K562 (cell line): ENCODE results near the gene SLC22A12. TPM values are rescaled to one million over a fixed set of nuclear protein-coding genes. Genes with fewer than 3 reads are reported as not detected.

Experiments used
- ATAC-seq: fragments of 200-7000 bp; cut with Tn5 transposase; 3 replicates; pipeline ENCODE4 v1.9.1; 2020; ENCODE audit warnings: moderate library complexity
- BruUV-seq: library from RNA; stranded (reverse); fragments of 400-500 nt; replicated peaks from 2 replicates; lab custom pipeline; 2021; lab: Mats Ljungman, UMichigan
- CTCF ChIA-PET: fragments of 300-600 bp; formaldehyde crosslinking; extraction: SDS; loops from one replicate; lab custom pipeline; 2021; ENCODE audit warnings: low intra/inter-chr PET ratio; lab: Yijun Ruan, JAX
- POLR2A ChIA-PET: fragments of 300-600, 350-650 bp; sonication (Branson Sonifier 250); formaldehyde crosslinking; extraction: SDS; loops from one replicate; lab custom pipeline; 2021; ENCODE audit warnings: antibody characterized with exemption, inconsistent platforms; lab: Yijun Ruan, JAX
- DNase-seq, 4 experiments: peaks; one replicate each; pipeline versions ENCODE4 v3.0.0 to v3.0.0-alpha.2; 2011 to 2018; ENCODE audit warnings: low spot score in 3 of 4, mixed read lengths in 3 of 4; ENCODE audit errors: extremely low read depth in 1 of 4
- FAIRE-seq: peaks from 2 replicates; lab custom pipeline; 2011; peaks lifted over from hg19 to GRCh38; lab: Jason Lieb, UNC
- H2AFZ ChIP-seq: 2 replicates; pipeline ENCODE4 v1.6.0; 2011; ENCODE audit warnings: low read depth, low read length, control low read depth, inconsistent platforms
- H3K27ac ChIP-seq: fragments of 200-600 bp; 3 replicates; pipeline ENCODE4 v1.8.0; 2011; ENCODE audit warnings: low read depth, mild to moderate bottlenecking, control low read depth, inconsistent platforms, low read length, moderate library complexity, mixed read lengths; ENCODE audit errors: extremely low read depth
- H3K27me3 ChIP-seq, 2 experiments: fragments of 300-600 bp in 1 of 2; 2 replicates in 1 of 2; 3 replicates in 1 of 2; pipeline versions ENCODE4 v1.6.0 to v1.8.0; 2011; ENCODE audit warnings: inconsistent platforms in 2 of 2, low read length in 2 of 2, mild to moderate bottlenecking in 1 of 2, mixed read lengths in 1 of 2, moderate library complexity in 1 of 2; ENCODE audit not compliant: control insufficient read depth in 2 of 2, insufficient read depth in 2 of 2
- H3K36me3 ChIP-seq: fragments of 300-600 bp; 3 replicates; pipeline ENCODE4 v1.8.0; 2011; ENCODE audit warnings: mild to moderate bottlenecking, low read length, inconsistent platforms; ENCODE audit not compliant: control insufficient read depth, insufficient read depth
- H3K4me1 ChIP-seq, 2 experiments: fragments of 200-600 bp in 1 of 2; replicated peaks in 1 of 2; 2 replicates in 1 of 2; 3 replicates in 1 of 2; pipeline versions ENCODE4 v1.5.1 to v1.8.0; 2011; ENCODE audit warnings: inconsistent platforms in 2 of 2, low read length in 2 of 2, mild to moderate bottlenecking in 1 of 2, mixed read lengths in 1 of 2, moderate library complexity in 1 of 2; ENCODE audit not compliant: control insufficient read depth in 2 of 2, insufficient read depth in 2 of 2
- H3K4me2 ChIP-seq: 2 replicates; pipeline ENCODE4 v1.6.1; 2011; ENCODE audit warnings: low read length, control low read depth, inconsistent platforms, mixed read lengths; ENCODE audit not compliant: insufficient read depth
- H3K4me3 ChIP-seq: fragments of 200-600 bp; sonication (generic), shearing (Covaris generic); 2 replicates; pipeline ENCODE4 v1.5.1; 2016; ENCODE audit warnings: control low read depth, inconsistent platforms
- H3K79me2 ChIP-seq: fragments of 200-600 bp; 3 replicates; pipeline ENCODE4 v1.8.0; 2011; ENCODE audit warnings: low read length, inconsistent platforms; ENCODE audit not compliant: control insufficient read depth, insufficient read depth
- H3K9ac ChIP-seq, 2 experiments: 2 replicates each; pipeline versions ENCODE4 v1.6.0 to v1.6.1; 2011; ENCODE audit warnings: low read depth in 2 of 2, low read length in 2 of 2, control low read depth in 1 of 2, inconsistent platforms in 1 of 2, mild to moderate bottlenecking in 1 of 2, mixed read lengths in 1 of 2; ENCODE audit not compliant: insufficient read depth in 1 of 2
- H3K9me1 ChIP-seq: one replicate; pipeline ENCODE4 v1.6.0; 2011; ENCODE audit warnings: inconsistent platforms, mild to moderate bottlenecking, low read length, moderate library complexity; ENCODE audit not compliant: control insufficient read depth, insufficient read depth
- H3K9me3 ChIP-seq: replicated peaks from 2 replicates; pipeline ENCODE4 v1.5.1; 2011; ENCODE audit warnings: low read depth, low read length, inconsistent platforms; ENCODE audit not compliant: control insufficient read depth, insufficient read depth
- H4K20me1 ChIP-seq: replicated peaks from 2 replicates; pipeline ENCODE4 v1.6.1; 2011; ENCODE audit warnings: low read length, inconsistent platforms, mixed read lengths; ENCODE audit not compliant: control insufficient read depth, insufficient read depth
- ATF4 ChIP-seq: fragments of 450-650 bp; formaldehyde crosslinking; IDR thresholded peaks from 2 replicates; pipeline ENCODE4 v1.4.0; 2022; ENCODE audit warnings: mild to moderate bottlenecking, moderate library complexity
- CHD2 ChIP-seq: IDR thresholded peaks from 2 replicates; pipeline ENCODE4 v1.6.1; 2011; ENCODE audit warnings: low read depth, low read length
- CREB1 ChIP-seq, 2 experiments: sonication (generic) in 1 of 2; formaldehyde crosslinking in 1 of 2; IDR thresholded peaks; 2 replicates each; pipeline versions ENCODE4 v1.6.1 to v1.8.0; 2012 to 2022; ENCODE audit warnings: inconsistent platforms in 1 of 2, mild to moderate bottlenecking in 1 of 2, missing genetic modification reagents in 1 of 2, moderate library complexity in 1 of 2
- GTF2A2 ChIP-seq: IDR thresholded peaks from 2 replicates; pipeline ENCODE4 v1.6.1; 2016; ENCODE audit warnings: mild to moderate bottlenecking, missing genetic modification characterization, missing compliant biosample characterization
- HCFC1 ChIP-seq: IDR thresholded peaks from 2 replicates; pipeline ENCODE4 v1.6.1; 2012; ENCODE audit warnings: low read depth, low read length, improper control_type of control experiment
- HNRNPK ChIP-seq: fragments of 200-400 bp; formaldehyde crosslinking; IDR thresholded peaks from one replicate; pipeline ENCODE4 v1.6.1; 2018; ENCODE audit warnings: mild to moderate bottlenecking, low read depth, low read length; ENCODE audit not compliant: poor library complexity, severe bottlenecking
- JUND ChIP-seq, 2 experiments: IDR thresholded peaks; 2 replicates in 1 of 2; 3 replicates in 1 of 2; pipeline ENCODE4 v1.6.1; 2011; ENCODE audit warnings: borderline replicate concordance in 2 of 2, low read depth in 2 of 2, low read length in 2 of 2, improper control_type of control experiment in 1 of 2, missing biosample characterization in 1 of 2, missing genetic modification characterization in 1 of 2, missing genetic modification reagents in 1 of 2
- PRDM10 ChIP-seq: fragments of 450-650 bp; IDR thresholded peaks from 2 replicates; pipeline ENCODE4 v1.6.1; 2018; ENCODE audit not compliant: partially characterized antibody
- RFX1 ChIP-seq: fragments of 450-650 bp; IDR thresholded peaks from 2 replicates; pipeline ENCODE4 v1.6.1; 2016; ENCODE audit warnings: mild to moderate bottlenecking, moderate library complexity
- SPI1 ChIP-seq: IDR thresholded peaks from 2 replicates; pipeline ENCODE4 v1.6.1; 2011; ENCODE audit warnings: low read depth, low read length, control low read depth, borderline replicate concordance
- ZNF431 ChIP-seq: sonication (generic); formaldehyde crosslinking; IDR thresholded peaks from 2 replicates; pipeline ENCODE4 v1.8.0; 2022; ENCODE audit warnings: mild to moderate bottlenecking, missing genetic modification reagents
- WGBS: fragments of 100-300 bp; shearing (Covaris generic); methylation state at CpG from one replicate; pipeline ENCODE4 v1.1.6; 2016; ENCODE audit warnings: low coverage, mixed read lengths; ENCODE audit not compliant: insufficient coverage; ENCODE audit errors: missing lambda C conversion rate; 5-methylcytosine and 5-hydroxymethylcytosine counted together
- in situ Hi-C: fragments of 300-500 bp; cut with MboI; formaldehyde crosslinking; loops from 4 replicates; pipeline ENCODE4 v1.15.0; 2018; ENCODE audit warnings: inconsistent platforms, mixed read lengths
- intact Hi-C: fragments of 100-400 bp; cut with micrococcal nuclease; formaldehyde crosslinking; loops from 2 replicates; pipeline ENCODE4 v1.14.2; 2022
- polyA plus RNA-seq, 8 experiments: library from polyadenylated mRNA; depleted of rRNA in 4 of 8; stranded (reverse) in 5 of 8; unstranded in 3 of 8; fragments of >200 nt; fragmentation: Nextera tagmentation in 2 of 8; fragmentation: Illumina TruSeq in 1 of 8; extraction: Ambion mirVana in 2 of 8; extraction: Trizol in 1 of 8; gene quantifications; 2 replicates each; pipeline versions ENCODE4 v1.2.1 to v1.2.3, GENCODE V29; 2011 to 2014; ENCODE audit warnings: inconsistent platforms in 1 of 8, missing spikeins in 1 of 8
- total RNA-seq, 7 experiments: library from RNA; depleted of rRNA in 6 of 7; stranded (reverse); fragments of >200 nt in 6 of 7; fragmentation: Illumina TruSeq in 2 of 7; extraction: Trizol in 2 of 7; gene quantifications; 2 replicates each; pipeline versions ENCODE4 v1.2.1 to v1.2.3, GENCODE V29; 2011 to 2021; ENCODE audit warnings: low replicate concordance in 1 of 7
- TF ChIP-seq, protein P1 (sequence below): fragments of 250-450 bp; sonication (Bioruptor Pico); IDR thresholded peaks from 2 replicates; pipeline ENCODE4 v1.4.0; 2020; ENCODE audit warnings: borderline replicate concordance

Gene SLC22A12
- total and polyA plus RNA-seq, 9 of the 15 experiments (the other 6 are each of a cell fraction or from before 2014, with no cell fraction given), result not detected

- TF ChIP-seq HCFC1 (no peak), RFX1 (peak; percentile 91)
Observed at GRCh38 chr11:64620381-64620971, 29.5 kb downstream of the SLC22A12 start (continued).

- ATAC-seq, result no peak
- TF ChIP-seq PRDM10 (peak; percentile 59), ATF4 (no peak), CHD2 (no peak), GTF2A2 (tag) (no peak), JUND (IDR thresholded peaks at IDR 0.05; ENCODE audit: borderline replicate concordance, low read depth, low read length) (no peak), JUND (tag; IDR thresholded peaks at IDR 0.05; ENCODE audit: borderline replicate concordance, low read depth, low read length) (no peak), HNRNPK (no peak), ZNF431 (CRISPR knock-in tag) (no peak), CREB1 (IDR thresholded peaks at IDR 0.05) (no peak), CREB1 (CRISPR knock-in tag; IDR thresholded peaks at IDR 0.05) (no peak), SPI1 (peak; percentile 44; the same call in 1 of the 2 replicates)
- TF ChIP-seq, protein P1, sequence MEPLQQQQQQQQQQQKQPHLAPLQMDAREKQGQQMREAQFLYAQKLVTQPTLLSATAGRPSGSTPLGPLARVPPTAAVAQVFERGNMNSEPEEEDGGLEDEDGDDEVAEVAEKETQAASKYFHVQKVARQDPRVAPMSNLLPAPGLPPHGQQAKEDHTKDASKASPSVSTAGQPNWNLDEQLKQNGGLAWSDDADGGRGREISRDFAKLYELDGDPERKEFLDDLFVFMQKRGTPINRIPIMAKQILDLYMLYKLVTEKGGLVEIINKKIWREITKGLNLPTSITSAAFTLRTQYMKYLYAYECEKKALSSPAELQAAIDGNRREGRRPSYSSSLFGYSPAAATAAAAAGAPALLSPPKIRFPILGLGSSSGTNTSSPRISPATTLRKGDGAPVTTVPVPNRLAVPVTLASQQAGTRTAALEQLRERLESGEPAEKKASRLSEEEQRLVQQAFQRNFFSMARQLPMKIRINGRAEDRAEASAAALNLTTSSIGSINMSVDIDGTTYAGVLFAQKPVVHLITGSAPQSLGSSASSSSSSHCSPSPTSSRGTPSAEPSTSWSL (CRISPR knock-in tag), result no peak
Observed at GRCh38 chr11:64621283-64622019, 30.4 kb downstream of the SLC22A12 start.

More at GRCh38 chr11:64621283-64622019, 30.4 kb downstream of the SLC22A12 start:
- peaks cover 0 to 12% of the 10 kb centered on the region in 2 experiments; a peak in 2 of 5 replicates for H3K27me3 ChIP-seq
- H4K20me1 ChIP-seq, result no peaks in the 10 kb centered on the region
- no peaks in the 10 kb centered on the region for H3K79me2 ChIP-seq
- no peaks in the 10 kb centered on the region for H3K36me3 ChIP-seq
- in situ Hi-C loops, result no loop called here
- intact Hi-C loops, result no loop called here
- H3K4me3 ChIP-seq, result no peak overlapping the region
- H2AFZ ChIP-seq, result no peak overlapping the region
- H3K9me3 ChIP-seq, result no peaks in the 10 kb centered on the region
- H3K9ac ChIP-seq, result no peak overlapping the region
- H3K4me2 ChIP-seq, result no peak overlapping the region
- DNase-seq, result no peak
- CTCF ChIA-PET, result no interaction called here
- peaks cover 0 to 12% of the 10 kb centered on the region in 2 experiments; a peak in 3 of 5 replicates for H3K4me1 ChIP-seq
- WGBS, result 4% methylated on average over 5 of the region's 5 CpGs
- no peak overlapping the region for H3K27ac ChIP-seq
- FAIRE-seq, result no peak
- POLR2A ChIA-PET, result interaction anchor here (0.6 to 0.7 kb wide), 2 partner anchors 13 to 908 kb away, joined by 3 read pairs; no protein-coding TSS in a partner anchor
- no peaks in the 10 kb centered on the region for H3K9me1 ChIP-seq
- no TSS peak for BruUV-seq
